ENCODE measurements around the gene TCEA3.
A peak's percentile ranks its signal among the peaks of the same experiment; 100 is the strongest.
"Not testable (repeated sequence)": the region's sequence is repeated elsewhere in the genome, so short reads cannot be mapped to it uniquely, and the experiment has no call there.

TCEA3 gene

GRCh38 chr1:23385119-23385621 lies 39.4 kb downstream of the TCEA3 start:
- Histone ChIP-seq H3K9me3 (ENCODE audit: low read length) (no peaks in the 10 kb centered on the region), H3K4me1 (ENCODE audit: insufficient read depth, low read length) (peaks cover 6% of the 10 kb centered on the region), H3K27ac (ENCODE audit: low read depth, low read length) (no peak overlapping the region), H3K27me3 (ENCODE audit: control insufficient read depth in 1 of 2, insufficient read depth in 2 of 2, low read length in 2 of 2) (no peaks in the 10 kb centered on the region), H3K9ac (ENCODE audit: low read length) (no peak overlapping the region), H3K4me3 (ENCODE audit: low read depth in 1 of 2, low read length in 2 of 2) (no peak overlapping the region), H3K36me3 (ENCODE audit: insufficient read depth, low read length) (peaks cover 33% of the 10 kb centered on the region)

DNA sequence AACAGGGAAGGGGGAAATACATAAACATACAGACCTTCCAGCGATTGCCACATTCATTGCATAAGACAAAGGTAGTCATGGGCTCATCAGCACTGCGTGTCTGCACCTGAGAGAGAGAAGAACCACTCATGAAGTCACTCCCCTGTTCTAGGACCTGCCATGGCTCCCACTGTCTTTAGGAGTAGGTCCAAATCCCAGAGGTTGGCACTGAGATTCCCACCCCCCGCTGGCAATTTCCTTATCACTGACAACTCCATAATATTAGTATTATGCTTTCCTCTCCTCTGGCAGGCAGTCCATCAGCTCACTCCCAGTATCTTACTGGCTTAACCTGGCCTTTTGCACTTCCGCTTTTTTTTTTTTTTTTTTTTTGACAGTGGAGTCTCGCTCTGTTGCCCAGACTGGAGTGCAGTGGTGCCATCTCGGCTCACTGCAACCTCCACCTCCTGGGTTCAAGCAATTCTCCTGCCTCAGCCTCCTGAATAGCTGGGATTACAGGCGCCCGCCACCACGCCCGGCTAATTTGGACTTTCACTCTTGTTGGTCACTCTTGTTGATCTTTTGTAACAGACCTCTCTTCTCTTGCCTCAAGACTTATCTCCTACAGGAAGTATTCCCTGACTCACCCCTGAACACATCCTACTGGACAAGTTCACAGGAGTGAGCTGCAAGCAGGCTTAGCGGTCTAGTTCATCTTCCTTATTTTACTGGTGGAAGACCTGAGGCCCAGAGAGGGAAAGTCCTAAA lies 40.1 kb downstream of the TCEA3 start:
- H3K27ac ChIP-seq (ENCODE audit: low read depth, low read length) = no peak overlapping the region
- H3K27me3 ChIP-seq (ENCODE audit: control insufficient read depth in 1 of 2, insufficient read depth in 2 of 2, low read length in 2 of 2) = no peaks in the 10 kb centered on the region
- H3K9me3 ChIP-seq (ENCODE audit: low read length) = no peaks in the 10 kb centered on the region
- H3K36me3 ChIP-seq (ENCODE audit: insufficient read depth, low read length) = peaks cover 33% of the 10 kb centered on the region
- H3K4me3 ChIP-seq (ENCODE audit: low read depth in 1 of 2, low read length in 2 of 2) = no peak overlapping the region
- H3K9ac ChIP-seq (ENCODE audit: low read length) = no peak overlapping the region
- peaks cover 6% of the 10 kb centered on the region for H3K4me1 ChIP-seq (ENCODE audit: insufficient read depth, low read length)

DNA sequence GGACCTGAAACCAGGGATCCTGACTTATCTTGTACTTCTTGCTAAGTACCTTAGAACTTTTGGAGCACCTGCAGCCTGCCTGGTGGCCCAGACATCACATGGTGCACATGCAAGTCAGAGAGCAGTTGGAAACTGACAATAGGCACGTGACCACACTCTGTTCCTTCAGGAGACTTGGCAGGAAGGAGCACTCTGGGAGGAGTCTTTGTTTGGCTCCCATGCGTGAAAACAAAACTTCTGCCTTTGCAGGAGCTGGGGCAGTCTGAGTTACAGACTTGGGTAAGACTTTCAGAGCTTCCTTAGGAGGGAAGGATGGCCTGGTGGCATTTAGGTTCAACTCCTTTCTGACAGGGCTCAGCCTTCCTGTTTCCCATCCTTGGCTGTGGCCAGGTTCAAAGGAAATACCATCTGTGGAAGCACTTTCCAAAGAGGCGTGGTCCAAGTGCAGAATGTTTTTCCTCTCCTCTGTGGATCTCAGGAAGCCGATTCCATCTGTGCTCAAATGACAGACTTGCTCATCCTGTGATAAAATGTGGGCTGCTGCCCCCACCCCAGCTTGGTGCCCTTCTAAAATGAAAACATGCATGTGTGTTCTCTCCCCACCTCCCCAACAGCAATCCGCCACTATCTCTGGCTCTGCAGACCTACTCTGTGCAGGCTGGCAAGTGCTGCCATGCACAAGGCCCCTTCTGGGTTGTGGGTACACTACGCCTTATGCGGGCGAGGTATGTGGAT lies 40.8 kb downstream of the TCEA3 start:
- Histone ChIP-seq H3K9ac (ENCODE audit: low read length) (no peak overlapping the region), H3K9me3 (ENCODE audit: low read length) (no peaks in the 10 kb centered on the region), H3K27ac (ENCODE audit: low read depth, low read length) (no peak overlapping the region), H3K4me3 (ENCODE audit: low read depth in 1 of 2, low read length in 2 of 2) (no peak overlapping the region), H3K36me3 (ENCODE audit: insufficient read depth, low read length) (peaks cover 33% of the 10 kb centered on the region), H3K27me3 (ENCODE audit: control insufficient read depth in 1 of 2, insufficient read depth in 2 of 2, low read length in 2 of 2) (no peaks in the 10 kb centered on the region), H3K4me1 (ENCODE audit: insufficient read depth, low read length) (peaks cover 6% of the 10 kb centered on the region)

DNA sequence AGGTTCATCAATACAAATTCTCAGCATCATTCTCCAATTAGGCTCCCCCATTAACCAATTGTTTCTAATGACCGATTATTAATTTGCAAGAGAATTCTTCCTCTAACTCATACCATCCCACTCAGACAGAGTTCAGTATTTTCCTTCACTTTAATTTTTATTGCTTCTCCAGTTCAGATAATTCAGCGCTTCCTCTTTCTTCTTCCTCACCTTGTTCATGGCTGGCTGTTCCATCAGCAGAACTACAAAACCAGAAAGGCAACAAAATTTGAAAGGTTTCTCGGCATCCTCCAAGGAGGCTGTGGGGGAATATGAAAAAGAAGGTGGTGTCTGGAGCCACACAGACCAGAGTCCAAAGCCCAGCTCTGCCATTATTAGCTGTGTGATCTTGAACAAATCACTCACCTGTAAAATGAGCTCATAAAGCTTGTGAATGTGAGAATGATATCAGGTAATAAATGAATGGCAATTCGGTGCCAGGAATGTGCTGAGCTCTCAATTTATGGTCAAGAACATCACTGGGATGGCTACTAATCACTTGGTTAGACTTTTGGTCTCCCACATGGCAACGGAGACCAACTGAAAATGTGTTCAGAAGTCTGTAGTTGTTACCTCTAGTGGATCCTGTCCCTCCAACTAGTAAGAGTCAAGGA lies 43.2 kb downstream of the TCEA3 start:
- no peak overlapping the region for H3K9ac ChIP-seq (ENCODE audit: low read length)
- H3K9me3 ChIP-seq (ENCODE audit: low read length) = no peaks in the 10 kb centered on the region
- no peak overlapping the region for H3K27ac ChIP-seq (ENCODE audit: low read depth, low read length)
- H3K4me1 ChIP-seq (ENCODE audit: insufficient read depth, low read length) = peaks cover 14% of the 10 kb centered on the region
- H3K27me3 ChIP-seq (ENCODE audit: control insufficient read depth in 1 of 2, insufficient read depth in 2 of 2, low read length in 2 of 2) = no peaks in the 10 kb centered on the region
- peaks cover 33% of the 10 kb centered on the region for H3K36me3 ChIP-seq (ENCODE audit: insufficient read depth, low read length)
- no peak overlapping the region for H3K4me3 ChIP-seq (ENCODE audit: low read depth in 1 of 2, low read length in 2 of 2)

- Histone ChIP-seq H3K27me3 (ENCODE audit: control insufficient read depth in 1 of 2, insufficient read depth in 2 of 2, low read length in 2 of 2) (no peaks in the 10 kb centered on the region), H3K9me3 (ENCODE audit: low read length) (no peaks in the 10 kb centered on the region), H3K4me1 (ENCODE audit: insufficient read depth, low read length) (peaks cover 14% of the 10 kb centered on the region), H3K4me3 (ENCODE audit: low read depth in 1 of 2, low read length in 2 of 2) (no peak overlapping the region), H3K27ac (ENCODE audit: low read depth, low read length) (no peak overlapping the region), H3K9ac (ENCODE audit: low read length) (no peak overlapping the region), H3K36me3 (ENCODE audit: insufficient read depth, low read length) (peaks cover 33% of the 10 kb centered on the region)
Measured at GRCh38 chr1:23380719-23381118, 43.8 kb downstream of the TCEA3 start.

DNA sequence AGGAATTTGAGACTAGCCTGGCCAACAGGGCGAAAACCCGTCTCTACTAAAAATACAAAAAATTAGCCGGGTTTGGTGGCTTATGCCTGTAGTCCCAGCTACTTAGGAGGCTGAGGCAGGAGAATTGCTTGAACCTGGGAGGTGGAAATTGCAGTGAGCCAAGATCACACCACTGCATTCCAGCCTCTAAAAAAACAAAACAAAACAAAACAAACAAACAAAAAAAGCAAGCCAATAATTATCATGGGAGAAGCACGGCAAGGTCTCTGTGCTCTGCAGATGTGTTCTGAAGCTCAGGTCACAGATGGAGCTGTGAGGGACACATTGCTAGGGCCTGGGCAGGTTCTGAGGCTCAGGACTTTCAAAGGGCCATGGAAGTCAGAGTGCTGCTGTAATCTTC lies 44.3 kb downstream of the TCEA3 start:
- H3K36me3 ChIP-seq (ENCODE audit: insufficient read depth, low read length) = peaks cover 31% of the 10 kb centered on the region
- peaks cover 14% of the 10 kb centered on the region for H3K4me1 ChIP-seq (ENCODE audit: insufficient read depth, low read length)
- H3K27me3 ChIP-seq (ENCODE audit: control insufficient read depth in 1 of 2, insufficient read depth in 2 of 2, low read length in 2 of 2); H3K4me3 ChIP-seq (ENCODE audit: low read depth in 1 of 2, low read length in 2 of 2); H3K27ac ChIP-seq (ENCODE audit: low read depth, low read length); H3K9me3 ChIP-seq (ENCODE audit: low read length); H3K9ac ChIP-seq (ENCODE audit: low read length): not testable (repeated sequence)

DNA sequence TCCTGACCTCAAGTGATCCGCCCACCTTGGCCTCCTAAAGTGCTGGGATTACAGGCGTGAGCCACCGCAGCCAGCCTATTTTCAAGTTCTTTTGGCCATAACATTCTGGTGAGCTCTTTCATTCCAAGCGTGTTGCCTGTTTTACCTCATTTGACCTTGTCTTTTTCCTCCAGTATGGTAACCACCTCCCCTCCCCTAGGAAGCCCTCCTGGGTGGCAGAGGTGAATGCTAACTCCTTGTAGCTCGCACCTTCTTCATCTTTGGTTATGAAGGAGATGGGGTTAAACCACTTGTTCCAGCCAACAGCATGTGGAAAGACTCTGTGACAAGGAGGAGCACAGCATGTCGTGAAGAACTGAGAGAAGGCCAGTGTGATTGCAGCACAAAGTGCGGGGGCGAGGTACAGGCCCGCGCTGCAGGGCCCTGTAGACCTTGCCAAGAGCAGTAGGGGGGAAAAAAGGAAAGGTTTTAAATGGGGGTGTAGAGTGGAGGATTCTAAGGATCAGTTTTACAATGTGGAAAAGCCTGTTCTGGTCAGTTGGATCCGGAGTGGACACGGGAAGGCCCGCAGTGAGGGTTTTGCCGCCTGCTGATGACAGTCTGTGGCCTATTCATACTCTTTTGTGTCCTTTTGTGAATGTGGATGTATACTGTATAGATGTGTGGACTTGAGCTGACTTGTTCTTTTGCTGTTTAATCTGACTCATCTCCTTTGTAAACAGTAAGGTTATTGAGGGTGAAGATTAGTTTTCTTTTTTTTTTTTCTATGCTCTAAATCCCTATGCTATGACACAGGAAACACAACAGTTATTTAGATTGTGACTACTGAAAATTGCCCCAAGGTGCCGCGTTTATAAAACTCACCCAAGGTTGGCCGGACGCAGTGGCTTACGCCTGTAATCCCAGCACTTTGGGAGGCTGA lies 47.4 kb downstream of the TCEA3 start:
- H3K27ac ChIP-seq (ENCODE audit: low read depth, low read length) = peak overlapping the region; percentile 84
- no peak overlapping the region for H3K4me3 ChIP-seq (ENCODE audit: low read depth in 1 of 2, low read length in 2 of 2)
- H3K9ac ChIP-seq (ENCODE audit: low read length) = no peak overlapping the region
- H3K27me3 ChIP-seq (ENCODE audit: control insufficient read depth in 1 of 2, insufficient read depth in 2 of 2, low read length in 2 of 2) = no peaks in the 10 kb centered on the region
- H3K4me1 ChIP-seq (ENCODE audit: insufficient read depth, low read length) = peaks cover 8% of the 10 kb centered on the region
- peaks cover 10% of the 10 kb centered on the region for H3K36me3 ChIP-seq (ENCODE audit: insufficient read depth, low read length)
- no peaks in the 10 kb centered on the region for H3K9me3 ChIP-seq (ENCODE audit: low read length)

GRCh38 chr1:23374079-23374735 lies 50.3 kb downstream of the TCEA3 start:
- not testable (repeated sequence) for H3K27ac ChIP-seq (ENCODE audit: low read depth, low read length); H3K4me3 ChIP-seq (ENCODE audit: low read depth in 1 of 2, low read length in 2 of 2); H3K9me3 ChIP-seq (ENCODE audit: low read length); H3K27me3 ChIP-seq (ENCODE audit: control insufficient read depth in 1 of 2, insufficient read depth in 2 of 2, low read length in 2 of 2); H3K9ac ChIP-seq (ENCODE audit: low read length); H3K36me3 ChIP-seq (ENCODE audit: insufficient read depth, low read length)
- H3K4me1 ChIP-seq (ENCODE audit: insufficient read depth, low read length) = peaks cover 31% of the 10 kb centered on the region

DNA sequence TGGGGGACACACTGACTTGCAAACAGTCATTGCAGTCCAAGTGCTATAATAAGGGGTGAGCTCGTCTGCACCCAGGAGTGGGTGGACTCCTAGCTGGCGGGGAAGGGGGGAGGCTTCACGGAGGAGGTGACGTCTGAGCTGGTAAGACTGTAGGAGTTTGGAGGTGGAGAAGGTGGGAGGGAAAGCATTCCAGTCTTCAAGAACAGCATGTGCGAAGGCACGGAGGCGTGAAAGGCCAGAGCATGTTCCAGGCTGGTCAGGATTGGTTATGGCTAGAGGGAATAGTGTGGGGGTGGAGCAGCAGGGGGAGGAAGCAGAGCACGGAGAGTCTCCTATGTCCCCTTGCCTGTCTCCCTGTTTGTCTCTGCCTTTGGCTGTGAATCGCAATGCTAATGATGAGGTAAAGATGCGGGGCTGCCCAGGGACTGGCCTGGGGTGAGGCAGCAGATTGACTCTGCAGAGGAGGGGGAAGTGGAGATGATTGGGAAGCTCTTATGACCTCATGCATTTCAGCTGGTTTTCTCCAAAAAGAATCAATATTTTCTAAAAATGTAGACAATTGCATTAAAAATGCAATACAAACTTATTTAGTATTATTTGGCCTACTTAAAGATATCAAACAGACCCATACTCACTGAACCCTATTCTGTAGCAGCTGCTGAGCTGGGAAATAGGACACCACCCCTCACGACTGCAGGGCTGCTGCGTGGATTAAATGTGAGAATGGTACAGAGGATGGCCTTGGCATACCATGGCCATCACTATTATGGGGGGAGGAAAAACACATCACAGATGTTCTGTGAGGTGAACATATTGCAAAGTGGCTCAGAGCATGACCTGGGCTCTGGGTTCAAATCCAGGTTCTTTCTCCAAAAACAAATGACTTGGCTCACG lies 52.3 kb downstream of the TCEA3 start:
- Histone ChIP-seq H3K4me3 (ENCODE audit: low read depth in 1 of 2, low read length in 2 of 2) (no peak overlapping the region), H3K9me3 (ENCODE audit: low read length) (no peaks in the 10 kb centered on the region), H3K36me3 (ENCODE audit: insufficient read depth, low read length) (peaks cover 5% of the 10 kb centered on the region), H3K4me1 (ENCODE audit: insufficient read depth, low read length) (peaks cover 33% of the 10 kb centered on the region), H3K9ac (ENCODE audit: low read length) (no peak overlapping the region), H3K27ac (ENCODE audit: low read depth, low read length) (peak overlapping the region; percentile 99), H3K27me3 (ENCODE audit: control insufficient read depth in 1 of 2, insufficient read depth in 2 of 2, low read length in 2 of 2) (no peaks in the 10 kb centered on the region)
